GM12878 (cell line): ENCODE data around the gene FOXP1. TPM values are rescaled to one million over a fixed set of nuclear protein-coding genes. Genes with fewer than 3 reads are reported as not detected.

Source experiments
- ATAC-seq: fragments of 200-7000 bp; cut with Tn5 transposase; 3 replicates; pipeline ENCODE4 v1.9.1; 2020; ENCODE audit warnings: mild to moderate bottlenecking, moderate library complexity
- BruUV-seq: library from RNA; stranded (reverse); fragments of 400-500 nt; replicated peaks from 2 replicates; lab custom pipeline; 2021; lab: Mats Ljungman, UMichigan
- CTCF ChIA-PET: fragments of 300-600 bp; sonication (Branson Sonifier 250); formaldehyde crosslinking; extraction: SDS; loops from one replicate; lab custom pipeline; 2021; ENCODE audit warnings: inconsistent platforms; lab: Yijun Ruan, JAX
- POLR2A ChIA-PET: fragments of 350-600 bp; formaldehyde crosslinking; extraction: SDS; loops from one replicate; lab custom pipeline; 2021; ENCODE audit warnings: inconsistent platforms; lab: Charles Lee
- RAD21 ChIA-PET: fragments of 300-600 bp; sonication (Branson Sonifier 250); formaldehyde crosslinking; loops from one replicate; lab custom pipeline; 2023; ENCODE audit warnings: antibody characterized with exemption; ENCODE audit not compliant: unreplicated experiment; lab: Charles Lee
- SMC1A ChIA-PET: fragments of 300-600 bp; sonication (Branson Sonifier 250); formaldehyde crosslinking; loops from one replicate; lab custom pipeline; 2023; ENCODE audit not compliant: unreplicated experiment, uncharacterized antibody; lab: Charles Lee
- DNase-seq: peaks from one replicate; pipeline ENCODE4 v3.0.0-alpha.2; 2011; ENCODE audit warnings: low read depth, low spot score
- FAIRE-seq: peaks from 3 replicates; lab custom pipeline; 2011; peaks lifted over from hg19 to GRCh38; lab: Jason Lieb, UNC
- H2AFZ ChIP-seq: 2 replicates; pipeline ENCODE4 v1.6.0; 2011; ENCODE audit warnings: low read depth, low read length, control low read depth; ENCODE audit not compliant: control insufficient read depth
- H3K27ac ChIP-seq: 2 replicates; pipeline ENCODE4 v1.5.1; 2011; ENCODE audit warnings: control low read depth; ENCODE audit not compliant: control insufficient read depth, insufficient read depth
- H3K27me3 ChIP-seq, 2 experiments: replicated peaks in 1 of 2; 2 replicates each; pipeline versions ENCODE4 v1.6.0 to v1.6.1; 2011; ENCODE audit warnings: low read length in 1 of 2; ENCODE audit not compliant: control insufficient read depth in 2 of 2, insufficient read depth in 2 of 2
- H3K36me3 ChIP-seq, 2 experiments: 2 replicates each; pipeline ENCODE4 v1.5.1; 2011; ENCODE audit warnings: low read length in 1 of 2; ENCODE audit not compliant: control insufficient read depth in 2 of 2, insufficient read depth in 2 of 2
- H3K4me1 ChIP-seq: 2 replicates; pipeline ENCODE4 v1.6.1; 2011; ENCODE audit warnings: mild to moderate bottlenecking, low read length, moderate library complexity, mixed read lengths; ENCODE audit not compliant: control insufficient read depth, insufficient read depth
- H3K4me2 ChIP-seq: 2 replicates; pipeline ENCODE4 v1.6.0; 2011; ENCODE audit warnings: control low read depth; ENCODE audit not compliant: control insufficient read depth, insufficient read depth
- H3K4me3 ChIP-seq: fragments of 200-600 bp; sonication (generic); 2 replicates; pipeline ENCODE4 v1.5.1; 2016
- H3K79me2 ChIP-seq: 2 replicates; pipeline ENCODE4 v1.6.0; 2011; ENCODE audit warnings: low read length; ENCODE audit not compliant: control insufficient read depth, insufficient read depth
- H3K9ac ChIP-seq: 2 replicates; pipeline ENCODE4 v1.8.0; 2011; ENCODE audit warnings: low read length, control low read depth, mixed read lengths; ENCODE audit not compliant: control insufficient read depth, insufficient read depth
- H3K9me3 ChIP-seq: replicated peaks from 3 replicates; pipeline ENCODE4 v1.5.1; 2011; ENCODE audit warnings: mild to moderate bottlenecking, low read length; ENCODE audit not compliant: control insufficient read depth, insufficient read depth
- H4K20me1 ChIP-seq: 2 replicates; pipeline ENCODE4 v1.6.0; 2011; ENCODE audit not compliant: control insufficient read depth, insufficient read depth
- CBFB ChIP-seq: IDR thresholded peaks from 2 replicates; pipeline ENCODE4 v1.6.1; 2016; ENCODE audit warnings: antibody characterized with exemption, low read depth
- E4F1 ChIP-seq: fragments of 450-650 bp; IDR thresholded peaks from 2 replicates; pipeline ENCODE4 v1.6.1; 2018; ENCODE audit warnings: borderline replicate concordance, mild to moderate bottlenecking; ENCODE audit not compliant: partially characterized antibody
- ESRRA ChIP-seq: IDR thresholded peaks from 2 replicates; pipeline ENCODE4 v1.6.1; 2012; ENCODE audit warnings: mild to moderate bottlenecking, low read length, improper control_type of control experiment
- HDAC6 ChIP-seq: fragments of 200-600 bp; sonication (generic); IDR thresholded peaks from one replicate; pipeline ENCODE4 v1.8.0; 2017; ENCODE audit warnings: antibody characterized with exemption; ENCODE audit not compliant: unreplicated experiment
- HDGF ChIP-seq: fragments of 450-650 bp; IDR thresholded peaks from 2 replicates; pipeline ENCODE4 v1.6.1; 2016; ENCODE audit warnings: antibody characterized with exemption
- JUNB ChIP-seq: IDR thresholded peaks from 2 replicates; pipeline ENCODE4 v1.6.1; 2016; ENCODE audit warnings: antibody characterized with exemption, mild to moderate bottlenecking
- MYC ChIP-seq: IDR thresholded peaks from 2 replicates; pipeline ENCODE4 v1.6.1; 2011; ENCODE audit warnings: mild to moderate bottlenecking, low read length, moderate library complexity, inconsistent platforms; ENCODE audit not compliant: insufficient read depth, insufficient replicate concordance, insufficient read length, severe bottlenecking
- NR2C1 ChIP-seq: fragments of 450-650 bp; IDR thresholded peaks from 2 replicates; pipeline ENCODE4 v1.6.1; 2017; ENCODE audit warnings: antibody characterized with exemption, mild to moderate bottlenecking, moderate library complexity
- PRDM15 ChIP-seq: fragments of 450-650 bp; formaldehyde crosslinking; IDR thresholded peaks from 2 replicates; pipeline ENCODE4 v1.4.0; 2020; ENCODE audit warnings: mild to moderate bottlenecking, moderate library complexity
- SMAD1 ChIP-seq: fragments of 450-650 bp; IDR thresholded peaks from 2 replicates; pipeline ENCODE4 v1.6.1; 2018; ENCODE audit warnings: mild to moderate bottlenecking, low read depth; ENCODE audit not compliant: partially characterized antibody
- WGBS: methylation state at CpG from one replicate; pipeline ENCODE4 v1.1.6; 2016; ENCODE audit warnings: low lambda C conversion rate; ENCODE audit not compliant: insufficient replicate concordance, insufficient coverage; ENCODE audit errors: missing lambda C conversion rate; 5-methylcytosine and 5-hydroxymethylcytosine counted together
- in situ Hi-C: fragments of 300-500 bp; cut with MboI; formaldehyde crosslinking; loops from 9 replicates; pipeline ENCODE4 v1.14.3; 2018; ENCODE audit warnings: mixed read lengths
- intact Hi-C: fragments of 100-400 bp; cut with micrococcal nuclease; formaldehyde crosslinking; loops from one replicate; pipeline ENCODE4 v1.14.2; 2022; ENCODE audit not compliant: unreplicated experiment
- polyA plus RNA-seq, 11 experiments: library from polyadenylated mRNA; depleted of rRNA in 4 of 11; unstranded in 6 of 11; stranded (reverse) in 5 of 11; fragments of >200 nt; fragmentation: Nextera tagmentation in 4 of 11; fragmentation: Illumina TruSeq in 1 of 11; extraction: Ambion mirVana in 4 of 11; extraction: Trizol in 1 of 11; gene quantifications; 1 replicate in 1 of 11; 2 replicates in 10 of 11; pipeline versions ENCODE4 v1.2.1 to v1.2.3, GENCODE V29; 2011 to 2016; ENCODE audit warnings: inconsistent platforms in 2 of 11, missing spikeins in 2 of 11, low read depth in 1 of 11
- total RNA-seq, 4 experiments: library from RNA; depleted of rRNA in 3 of 4; stranded (reverse); fragments of >200 nt in 3 of 4; fragmentation: Illumina TruSeq in 1 of 4; extraction: Trizol in 1 of 4; gene quantifications; 2 replicates each; pipeline versions ENCODE4 v1.2.1 to v1.2.3, GENCODE V29; 2013 to 2021

The FOXP1 gene
- total and polyA plus RNA-seq, 10 of the 15 experiments (the other 5 are each of a cell fraction or from before 2014, with no cell fraction given), result 0.05 to 1.6 (median 0.20) TPM; not detected in 1

- Histone ChIP-seq H2AFZ (no peak overlapping the region), H3K9ac (no peak overlapping the region), H3K79me2 (no peaks in the 10 kb centered on the region), H3K27ac (no peak overlapping the region), H4K20me1 (no peaks in the 10 kb centered on the region), H3K4me2 (no peak overlapping the region), H3K4me3 (no peak overlapping the region), H3K27me3 (peaks cover 0 to 1% of the 10 kb centered on the region in 2 experiments; a peak in 1 of 4 replicates), H3K36me3 (no peaks in the 10 kb centered on the region), H3K4me1 (no peaks in the 10 kb centered on the region), H3K9me3 (no peaks in the 10 kb centered on the region)
- 40% methylated on average over 5 of the region's 9 CpGs for WGBS
- SMC1A ChIA-PET, result no interaction called here
- CTCF ChIA-PET, result interaction anchor here (0.7 kb wide), 1 partner anchor 1597 kb away, joined by 3 read pairs; no protein-coding TSS in a partner anchor
- in situ Hi-C loops, result no loop called here
- FAIRE-seq, result no peak
- POLR2A ChIA-PET, result no interaction called here
- TF ChIP-seq HDGF (no peak), CBFB (no peak), E4F1 (no peak), PRDM15 (CRISPR knock-in tag) (no peak), JUNB (no peak), NR2C1 (no peak), HDAC6 (no peak), ESRRA (no peak), SMAD1 (no peak), MYC (no peak)
- BruUV-seq, result no TSS peak
- ATAC-seq, result no peak
- RAD21 ChIA-PET, result no interaction called here
- intact Hi-C loops, result no loop called here
- no peak for DNase-seq
Measured at GRCh38 chr3:71461749-71462483, 121.6 kb downstream of the FOXP1 start.
